Measurements from ENCODE around the gene C22orf31.

Gene C22orf31

GRCh38 chr22:29023172-29023796, 38.3 kb downstream of the C22orf31 start:
- DNase-seq: no peak

GRCh38 chr22:29022101-29022817, 39.4 kb downstream of the C22orf31 start:
- DNase-seq: no peak

- DNase-seq: no peak
Observed at GRCh38 chr22:29018293-29019189, 43.1 kb downstream of the C22orf31 start.

- DNase-seq: no peak
Observed at GRCh38 chr22:29016067-29016938, 45.3 kb downstream of the C22orf31 start.

- no peak for DNase-seq
Observed at GRCh38 chr22:29014773-29015172, 46.9 kb downstream of the C22orf31 start.

GRCh38 chr22:29014293-29014692, 47.3 kb downstream of the C22orf31 start:
- no peak for DNase-seq

- no peak for DNase-seq
Observed at GRCh38 chr22:29012952-29013351, 48.7 kb downstream of the C22orf31 start.

- DNase-seq: no peak
Observed at GRCh38 chr22:29012101-29012433, 49.6 kb downstream of the C22orf31 start.

- DNase-seq: no peak
Observed at GRCh38 chr22:29011240-29012100, 50.2 kb downstream of the C22orf31 start.

- DNase-seq: no peak
Observed at GRCh38 chr22:29009148-29009547, 52.5 kb downstream of the C22orf31 start.

Data from HCEC 1CT (cell line).